HEK293T (cell line): ENCODE results near the gene HMMR.

ENCODE experiments used
- BHLHE40 ChIP-seq: fragments of 450-650 bp; IDR thresholded peaks from 2 replicates; pipeline ENCODE4 v1.6.1; 2016; ENCODE audit warnings: mild to moderate bottlenecking, moderate library complexity, borderline replicate concordance
- CTBP1 ChIP-seq: fragments of 450-650 bp; IDR thresholded peaks from 2 replicates; pipeline ENCODE4 v1.6.1; 2016; ENCODE audit warnings: borderline replicate concordance
- ELF4 ChIP-seq: fragments of 450-650 bp; IDR thresholded peaks from 2 replicates; pipeline ENCODE4 v1.6.1; 2017; ENCODE audit warnings: antibody characterized with exemption
- FOXA1 ChIP-seq: fragments of 450-650 bp; IDR thresholded peaks from 2 replicates; pipeline ENCODE4 v1.6.1; 2016; ENCODE audit warnings: mild to moderate bottlenecking
- FOXM1 ChIP-seq: fragments of 450-650 bp; IDR thresholded peaks from 2 replicates; pipeline ENCODE4 v1.6.1; 2017; ENCODE audit warnings: mild to moderate bottlenecking, borderline replicate concordance
- L3MBTL2 ChIP-seq: fragments of 450-650 bp; conservative IDR thresholded peaks from 2 replicates; pipeline ENCODE4 v1.6.1; 2016; ENCODE audit warnings: mild to moderate bottlenecking
- PKNOX1 ChIP-seq: fragments of 450-650 bp; IDR thresholded peaks from 2 replicates; pipeline ENCODE4 v1.6.1; 2016
- SP1 ChIP-seq: fragments of 450-650 bp; IDR thresholded peaks from 2 replicates; pipeline ENCODE4 v1.6.1; 2017
- ZNF384 ChIP-seq: fragments of 450-650 bp; IDR thresholded peaks from 2 replicates; pipeline ENCODE4 v1.6.1; 2016

- TF ChIP-seq FOXA1 (no peak), BHLHE40 (no peak), ZNF384 (no peak), L3MBTL2 (no peak), SP1 (no peak), FOXM1 (no peak), ELF4 (no peak), PKNOX1 (no peak), CTBP1 (no peak)
Measured at GRCh38 chr5:163440954-163441353, 19.5 kb upstream of the HMMR start.
